ENCODE measurements around the gene GDA. TPM values are rescaled to one million over a fixed set of nuclear protein-coding genes. Genes with fewer than 3 reads are reported as not detected.

Gene GDA
- total RNA-seq, 1 experiment from 2014 or later, result 24.3 TPM

- peak overlapping the region; percentile 50 for H3K4me3 Mint-ChIP-seq (ENCODE audit: low read depth, unreplicated experiment)
- no peaks in the 10 kb centered on the region for H3K27me3 Mint-ChIP-seq (ENCODE audit: unreplicated experiment)
- peaks cover 23% of the 10 kb centered on the region for H3K36me3 Mint-ChIP-seq (ENCODE audit: insufficient read depth, unreplicated experiment)
- BruUV-seq (replicated peaks), result no TSS peak
- DNase-seq, result peak; percentile 12
- CTCF ChIA-PET, result interaction anchor here (0.7 to 2.5 kb wide), 6 partner anchors 13 to 298 kb away, joined by 4 to 8 read pairs (median 4); partner anchors contain the start of gene ZFAND5
- intact Hi-C loops (cut with micrococcal nuclease; ENCODE audit: unreplicated experiment), result loop anchor here (2.0 to 10.0 kb wide), 5 partner anchors 65 to 460 kb away; no protein-coding TSS in a partner anchor
- H3K27ac Mint-ChIP-seq (ENCODE audit: unreplicated experiment), result peak overlapping the region; percentile 97
- peaks cover 2% of the 10 kb centered on the region for H3K9me3 Mint-ChIP-seq (ENCODE audit: low read depth, unreplicated experiment)
- peaks cover 33% of the 10 kb centered on the region for H3K4me1 Mint-ChIP-seq (ENCODE audit: low read depth, unreplicated experiment)
- TF ChIP-seq, protein P1, sequence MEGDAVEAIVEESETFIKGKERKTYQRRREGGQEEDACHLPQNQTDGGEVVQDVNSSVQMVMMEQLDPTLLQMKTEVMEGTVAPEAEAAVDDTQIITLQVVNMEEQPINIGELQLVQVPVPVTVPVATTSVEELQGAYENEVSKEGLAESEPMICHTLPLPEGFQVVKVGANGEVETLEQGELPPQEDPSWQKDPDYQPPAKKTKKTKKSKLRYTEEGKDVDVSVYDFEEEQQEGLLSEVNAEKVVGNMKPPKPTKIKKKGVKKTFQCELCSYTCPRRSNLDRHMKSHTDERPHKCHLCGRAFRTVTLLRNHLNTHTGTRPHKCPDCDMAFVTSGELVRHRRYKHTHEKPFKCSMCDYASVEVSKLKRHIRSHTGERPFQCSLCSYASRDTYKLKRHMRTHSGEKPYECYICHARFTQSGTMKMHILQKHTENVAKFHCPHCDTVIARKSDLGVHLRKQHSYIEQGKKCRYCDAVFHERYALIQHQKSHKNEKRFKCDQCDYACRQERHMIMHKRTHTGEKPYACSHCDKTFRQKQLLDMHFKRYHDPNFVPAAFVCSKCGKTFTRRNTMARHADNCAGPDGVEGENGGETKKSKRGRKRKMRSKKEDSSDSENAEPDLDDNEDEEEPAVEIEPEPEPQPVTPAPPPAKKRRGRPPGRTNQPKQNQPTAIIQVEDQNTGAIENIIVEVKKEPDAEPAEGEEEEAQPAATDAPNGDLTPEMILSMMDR (IDR thresholded peaks at IDR 0.05; ENCODE audit: unreplicated experiment), result no peak
Observed at GRCh38 chr9:72292256-72292682, 143.0 kb downstream of the GDA start.

DNA sequence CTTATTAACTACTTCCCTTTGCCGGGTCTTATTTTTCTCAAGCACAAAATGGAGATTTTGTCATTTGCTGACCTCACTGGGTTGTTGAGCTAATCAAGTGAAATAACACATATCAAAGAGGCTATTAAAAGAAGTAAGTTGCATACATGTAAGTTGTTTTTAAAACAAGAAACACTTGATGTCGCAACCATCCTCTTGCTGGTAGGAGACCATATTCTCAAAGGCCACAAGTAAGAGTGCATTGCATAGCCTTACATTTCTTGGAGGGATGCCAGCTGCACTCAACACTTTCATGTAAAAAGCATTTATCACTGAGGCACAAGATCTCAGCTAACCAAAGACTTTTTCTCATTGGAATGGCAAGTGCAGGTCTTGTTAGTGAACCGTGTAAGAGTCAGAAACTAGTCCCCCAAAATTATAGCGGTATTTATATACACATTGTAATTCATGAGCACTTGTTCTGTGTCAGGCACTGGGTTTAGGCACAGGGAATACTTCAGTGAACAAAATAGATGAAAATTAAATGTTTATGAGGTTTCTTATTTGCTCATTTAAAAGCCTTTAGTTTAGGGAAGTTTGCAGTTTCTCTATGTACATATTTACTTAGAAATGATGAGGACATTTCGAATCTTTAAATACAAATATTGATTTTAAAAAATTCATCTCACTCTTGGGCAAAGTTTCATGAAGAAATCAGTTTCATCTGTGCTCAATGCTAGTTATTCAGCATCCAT, 143.8 kb downstream of the GDA start:
- Mint-ChIP-seq H3K9me3 (ENCODE audit: low read depth, unreplicated experiment) (peaks cover 2% of the 10 kb centered on the region), H3K27ac (ENCODE audit: unreplicated experiment) (peak overlapping the region; percentile 97), H3K36me3 (ENCODE audit: insufficient read depth, unreplicated experiment) (peaks cover 23% of the 10 kb centered on the region), H3K27me3 (ENCODE audit: unreplicated experiment) (no peaks in the 10 kb centered on the region), H3K4me3 (ENCODE audit: low read depth, unreplicated experiment) (no peak overlapping the region), H3K4me1 (ENCODE audit: low read depth, unreplicated experiment) (peaks cover 39% of the 10 kb centered on the region)
- BruUV-seq (replicated peaks), result no TSS peak
- TF ChIP-seq, protein P1 (IDR thresholded peaks at IDR 0.05; ENCODE audit: unreplicated experiment), result no peak
- CTCF ChIA-PET, result interaction anchor here (0.6 to 2.5 kb wide), 6 partner anchors 12 to 477 kb away, joined by 4 to 8 read pairs (median 4); partner anchors contain the start of gene ZFAND5
- peak; percentile 53 for DNase-seq
- intact Hi-C loops (cut with micrococcal nuclease; ENCODE audit: unreplicated experiment), result loop anchor here (2.0 to 10.0 kb wide), 5 partner anchors 64 to 459 kb away; no protein-coding TSS in a partner anchor

GRCh38 chr9:72294936-72295335, 145.7 kb downstream of the GDA start:
- H3K4me3 Mint-ChIP-seq (ENCODE audit: low read depth, unreplicated experiment), result peak overlapping the region; percentile 37
- no peaks in the 10 kb centered on the region for H3K9me3 Mint-ChIP-seq (ENCODE audit: low read depth, unreplicated experiment)
- TF ChIP-seq, protein P1 (IDR thresholded peaks at IDR 0.05; ENCODE audit: unreplicated experiment), result no peak
- peak; percentile 41 for DNase-seq
- BruUV-seq (replicated peaks), result no TSS peak
- peak overlapping the region; percentile 97 for H3K27ac Mint-ChIP-seq (ENCODE audit: unreplicated experiment)
- H3K27me3 Mint-ChIP-seq (ENCODE audit: unreplicated experiment), result no peaks in the 10 kb centered on the region
- CTCF ChIA-PET, result interaction anchor here (1.1 to 1.5 kb wide), 4 partner anchors 10 to 70 kb away, joined by 3 to 5 read pairs (median 4); partner anchors contain the start of gene ZFAND5
- intact Hi-C loops (cut with micrococcal nuclease; ENCODE audit: unreplicated experiment), result loop anchor here (1.0 to 10.0 kb wide), 4 partner anchors 67 to 457 kb away; no protein-coding TSS in a partner anchor
- H3K4me1 Mint-ChIP-seq (ENCODE audit: low read depth, unreplicated experiment), result peaks cover 39% of the 10 kb centered on the region
- H3K36me3 Mint-ChIP-seq (ENCODE audit: insufficient read depth, unreplicated experiment), result peaks cover 23% of the 10 kb centered on the region

GRCh38 chr9:72297516-72297915, 148.3 kb downstream of the GDA start:
- intact Hi-C loops (cut with micrococcal nuclease; ENCODE audit: unreplicated experiment), result loop anchor here (10.0 kb wide), 1 partner anchor 177 kb away; no protein-coding TSS in a partner anchor
- H3K4me1 Mint-ChIP-seq (ENCODE audit: low read depth, unreplicated experiment), result peaks cover 23% of the 10 kb centered on the region
- peaks cover 17% of the 10 kb centered on the region for H3K36me3 Mint-ChIP-seq (ENCODE audit: insufficient read depth, unreplicated experiment)
- no peaks in the 10 kb centered on the region for H3K9me3 Mint-ChIP-seq (ENCODE audit: low read depth, unreplicated experiment)
- no peaks in the 10 kb centered on the region for H3K27me3 Mint-ChIP-seq (ENCODE audit: unreplicated experiment)
- no peak for DNase-seq
- BruUV-seq (replicated peaks), result no TSS peak
- CTCF ChIA-PET, result no interaction called here
- no peak overlapping the region for H3K4me3 Mint-ChIP-seq (ENCODE audit: low read depth, unreplicated experiment)
- peak overlapping the region; percentile 37 for H3K27ac Mint-ChIP-seq (ENCODE audit: unreplicated experiment)
- TF ChIP-seq, protein P1 (IDR thresholded peaks at IDR 0.05; ENCODE audit: unreplicated experiment), result no peak

Measured in Calu3 (cell line).